Cortex of kidney (tissue), 1 donor: ENCODE data around the gene TBL2.
A peak's percentile ranks its signal among the peaks of the same experiment; 100 is the strongest.
"Not testable (repeated sequence)": the region's sequence is repeated elsewhere in the genome, so short reads cannot be mapped to it uniquely, and the experiment has no call there.

Source experiments
- DNase-seq: peaks from one replicate; lab custom pipeline; 2025; lab: John Stamatoyannopoulos, UW

TBL2 gene

DNA sequence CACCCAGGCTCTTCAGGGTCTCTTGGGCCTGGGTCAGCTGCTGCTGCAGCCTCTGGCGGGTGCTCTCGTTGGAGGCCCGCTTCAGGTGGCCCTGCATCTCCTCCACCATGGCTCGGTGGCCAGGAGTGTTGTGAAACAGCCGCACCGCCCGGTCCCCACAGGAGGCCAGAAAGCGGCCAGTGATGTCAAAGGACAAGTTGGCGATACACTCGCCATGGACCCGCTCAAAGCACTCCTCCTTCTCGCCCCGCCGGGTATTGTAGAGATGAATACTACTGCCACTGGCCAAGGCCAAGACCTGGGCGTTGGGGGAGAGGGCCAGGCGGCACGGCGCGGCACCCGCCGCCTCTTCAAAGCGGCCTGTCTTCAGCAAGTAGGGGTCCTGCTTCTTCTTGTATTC, 7.9 kb downstream of the TBL2 start:
- no peak for DNase-seq

DNA sequence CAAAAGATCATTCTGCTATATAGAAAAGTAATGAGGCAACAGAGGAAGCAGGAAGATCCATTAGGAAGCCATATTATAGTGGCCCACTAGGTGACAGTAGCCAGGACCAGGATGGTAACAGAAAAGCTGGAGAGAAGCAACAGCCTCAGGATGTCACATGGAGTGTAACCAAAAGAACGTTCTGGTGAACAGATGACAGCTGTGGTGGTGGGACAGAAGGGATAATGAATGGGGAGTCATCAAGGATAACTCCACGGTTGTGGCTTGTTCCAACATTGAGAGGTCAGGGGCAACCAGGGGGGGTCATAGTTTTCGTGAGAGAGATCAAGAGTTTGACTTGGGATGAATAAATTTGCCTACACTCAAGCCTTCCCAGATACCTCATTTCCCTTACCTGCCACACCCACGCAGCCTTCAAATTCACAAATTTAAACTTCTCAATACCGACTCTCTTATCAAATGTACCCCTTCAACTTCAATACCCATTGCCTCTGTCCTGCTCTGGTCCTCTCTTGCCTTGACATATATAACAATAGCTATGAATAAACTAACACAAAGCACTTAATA, 9.3 kb downstream of the TBL2 start:
- DNase-seq: no peak

- no peak for DNase-seq
Measured at GRCh38 chr7:73567846-73568685, 10.3 kb downstream of the TBL2 start.

- no peak for DNase-seq
Measured at GRCh38 chr7:73567140-73567539, 11.2 kb downstream of the TBL2 start.

- not testable (repeated sequence) for DNase-seq
Measured at GRCh38 chr7:73566431-73566830, 11.9 kb downstream of the TBL2 start.

- no peak for DNase-seq
Measured at GRCh38 chr7:73565675-73566340, 12.6 kb downstream of the TBL2 start.

- no peak for DNase-seq
Measured at GRCh38 chr7:73560109-73560835, 18.1 kb downstream of the TBL2 start.

DNA sequence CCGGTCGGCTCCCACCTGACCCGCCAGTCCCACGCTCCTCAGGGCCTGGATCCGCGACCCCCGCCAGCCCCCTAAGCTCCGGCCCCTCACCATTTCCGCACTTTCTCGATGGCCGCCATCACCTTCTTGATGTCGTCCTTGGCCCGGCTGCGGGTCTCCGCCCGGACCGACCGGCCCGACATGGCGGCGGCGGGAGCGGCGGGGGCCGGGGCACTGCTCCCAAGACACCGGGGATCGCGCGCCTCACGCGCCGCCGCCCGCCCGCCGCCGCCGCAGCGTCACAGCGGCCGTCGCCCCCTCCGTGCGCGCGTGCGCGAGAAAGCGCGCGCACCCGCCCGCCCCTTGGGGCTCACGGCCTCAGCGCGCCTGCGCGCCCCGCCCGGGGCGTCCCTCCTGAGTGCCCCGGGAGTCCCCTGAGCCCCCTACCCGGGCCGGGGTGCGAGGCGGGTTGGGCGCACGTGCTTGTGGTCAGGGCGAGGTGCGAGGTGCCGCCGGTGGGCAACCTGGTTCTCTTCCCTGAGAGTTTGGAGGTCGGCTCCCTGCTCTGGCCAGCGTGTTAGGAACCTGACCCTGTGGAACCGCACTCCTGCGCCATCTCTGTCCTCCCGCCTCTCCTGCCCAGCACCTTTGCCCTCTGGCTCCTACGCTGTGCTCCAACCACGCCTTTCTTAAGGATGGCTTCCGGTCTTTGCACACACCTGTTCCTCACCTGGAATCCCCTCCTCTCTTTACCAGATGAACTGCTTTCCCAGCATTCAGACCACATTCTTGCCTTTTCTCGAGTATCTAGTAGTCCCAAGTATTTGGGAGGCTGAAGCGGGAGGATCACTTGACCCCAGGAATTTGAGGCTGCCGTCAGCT, 20.8 kb downstream of the TBL2 start, which contains the start of gene BCL7B:
Gene BCL7B, minus strand, starts transcription at position 294 of the 861 bp plus-strand sequence. Its CDS starts 112 bp downstream, at position 182.
- no peak for DNase-seq

- peak; percentile 41 for DNase-seq
Measured at GRCh38 chr7:73557108-73557396, 21.3 kb downstream of the TBL2 start.

- no peak for DNase-seq
Measured at GRCh38 chr7:73556208-73557107, 21.9 kb downstream of the TBL2 start.

DNA sequence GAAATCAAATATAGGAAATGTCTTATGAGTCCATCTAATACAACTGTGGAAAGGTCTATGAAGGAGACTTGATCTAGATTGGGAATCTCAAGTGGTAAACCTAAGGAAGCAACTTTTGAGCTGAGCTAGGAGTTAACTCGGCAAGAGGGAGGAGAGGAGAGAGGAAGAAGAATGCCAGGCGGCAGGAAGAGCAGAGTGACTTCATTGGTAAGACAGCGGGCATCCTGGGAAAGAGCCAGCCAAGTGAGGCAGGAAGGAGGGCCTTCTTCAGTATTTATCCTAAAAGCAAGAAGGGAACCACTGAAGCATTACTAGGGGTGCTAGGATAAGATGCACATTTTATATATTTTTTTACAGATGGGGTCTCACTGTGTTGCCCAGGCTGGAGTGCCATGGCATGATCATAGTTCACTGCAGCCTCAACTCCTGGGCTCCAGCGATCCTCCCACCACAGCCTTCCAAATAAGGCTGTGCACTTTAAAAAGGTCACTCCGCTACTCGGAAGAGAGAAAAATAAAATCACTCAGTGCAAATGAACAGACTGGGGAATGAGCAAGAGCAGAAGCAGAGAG, 22.9 kb downstream of the TBL2 start:
- no peak for DNase-seq

DNA sequence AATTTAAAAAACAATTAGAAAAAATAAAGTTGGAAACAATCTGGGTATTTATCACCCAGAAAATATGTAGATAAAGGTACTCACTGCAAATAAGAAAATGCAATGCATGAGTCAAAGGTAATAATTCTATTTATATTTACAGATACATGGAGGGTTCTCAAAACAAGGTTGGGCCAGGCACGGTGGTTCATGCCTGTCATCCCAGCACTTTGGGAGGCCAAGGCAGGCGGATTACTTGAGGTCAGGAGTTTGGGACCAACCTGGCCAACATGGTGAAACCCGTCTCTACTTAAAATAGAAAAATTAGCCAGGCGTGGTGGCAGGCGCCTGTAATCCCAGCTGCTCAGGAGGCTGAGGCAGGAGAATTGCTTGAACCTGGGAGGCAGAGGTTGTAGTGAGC, 28.3 kb downstream of the TBL2 start:
- DNase-seq: not testable (repeated sequence)

DNA sequence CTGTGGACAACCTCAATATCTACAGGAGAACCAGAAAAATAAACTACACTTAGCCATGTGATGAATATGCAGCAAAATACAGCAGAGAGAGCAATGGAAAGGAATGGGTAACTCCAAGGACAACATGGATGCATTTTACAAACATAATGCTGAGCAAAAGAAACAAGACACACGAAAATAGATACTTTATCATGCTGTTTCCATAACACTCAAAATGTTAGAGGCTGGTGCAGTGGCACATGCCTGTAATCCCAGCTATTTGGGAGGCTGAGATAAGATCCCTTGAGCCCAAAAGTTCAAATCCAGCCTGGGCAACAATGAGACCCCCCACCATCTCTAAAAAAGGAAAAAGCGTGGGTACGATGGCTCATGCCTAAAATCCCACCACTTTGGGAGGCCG, 29.2 kb downstream of the TBL2 start:
- no peak for DNase-seq

DNA sequence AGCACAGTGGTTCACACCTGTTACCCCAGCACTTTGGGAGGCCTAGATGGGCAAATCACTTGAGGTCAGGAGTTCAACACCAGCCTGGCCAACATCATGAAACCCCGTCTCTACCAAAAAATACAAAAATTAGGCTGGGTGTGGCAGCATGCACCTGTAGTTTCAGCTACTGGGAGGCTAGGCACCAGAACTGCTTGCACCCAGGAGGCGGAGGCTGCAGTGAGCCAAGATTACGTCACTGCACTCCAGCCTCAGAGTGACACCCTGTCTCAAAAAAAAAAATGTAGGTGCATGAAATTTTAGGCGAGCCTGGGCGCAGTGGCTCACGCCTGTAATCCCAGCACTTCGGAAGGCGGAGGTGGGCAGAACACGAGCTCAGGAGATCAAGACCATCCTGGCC, 30.5 kb downstream of the TBL2 start:
- DNase-seq: no peak

DNA sequence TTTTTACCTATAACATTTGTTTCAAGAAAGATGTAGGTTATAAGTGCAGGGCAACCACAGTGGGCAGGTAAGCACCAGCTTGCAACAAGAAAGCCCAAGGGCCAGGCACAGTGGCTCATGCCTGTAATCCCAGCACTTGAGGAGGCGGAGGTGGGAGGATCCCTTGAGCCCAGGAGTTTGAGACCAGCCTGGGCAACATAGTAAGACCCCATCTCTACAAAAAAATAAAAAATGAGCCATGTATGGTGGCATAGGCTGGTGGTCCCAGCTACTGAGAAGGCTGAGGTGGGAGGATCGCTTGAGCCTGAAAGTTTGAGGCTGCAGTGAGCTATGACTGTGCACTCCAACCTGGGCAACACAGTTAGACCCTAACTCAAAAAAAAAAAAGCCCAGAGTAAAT, 33.7 kb downstream of the TBL2 start:
- no peak for DNase-seq

DNA sequence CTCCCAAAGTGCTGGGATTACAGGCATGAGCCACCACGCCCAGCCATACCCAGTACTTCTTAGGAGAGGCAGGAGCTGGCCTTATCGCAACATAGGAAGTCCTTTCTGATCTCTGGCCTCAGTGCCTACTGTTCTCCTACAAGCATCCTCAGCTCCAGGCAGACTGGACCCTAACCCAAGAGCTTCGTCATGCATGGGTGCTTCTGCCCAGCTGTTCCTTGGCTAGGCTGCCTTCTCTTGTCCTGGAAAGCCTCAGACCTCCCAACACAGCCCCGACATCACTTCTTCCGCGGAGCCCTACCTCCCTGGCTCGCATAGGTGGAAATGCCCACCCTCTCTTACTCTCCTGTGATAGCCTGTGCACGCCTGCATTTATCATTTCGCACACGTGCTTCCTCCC, 36.7 kb downstream of the TBL2 start:
- DNase-seq: no peak

- no peak for DNase-seq
Measured at GRCh38 chr7:73539709-73540108, 38.7 kb downstream of the TBL2 start.

DNA sequence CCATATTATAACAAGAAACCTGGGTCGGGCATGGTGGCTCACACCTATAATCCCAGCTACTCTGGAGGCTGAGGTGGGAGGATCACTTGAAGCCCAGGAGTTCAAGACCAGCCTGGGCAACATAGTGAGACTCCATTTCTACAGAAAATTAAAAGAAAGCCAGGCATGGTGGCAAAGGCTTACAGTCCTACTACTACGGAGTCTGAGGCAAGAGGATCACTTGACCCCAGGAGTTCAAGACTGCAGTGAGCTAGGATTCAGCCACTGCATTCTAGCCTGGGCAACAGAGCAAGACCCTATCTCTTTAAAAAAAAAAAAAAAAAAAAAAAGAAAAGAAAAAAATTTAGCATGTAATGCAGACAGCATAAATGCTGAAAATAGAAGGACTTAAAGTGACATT, 39.9 kb downstream of the TBL2 start:
- DNase-seq: not testable (repeated sequence)

DNA sequence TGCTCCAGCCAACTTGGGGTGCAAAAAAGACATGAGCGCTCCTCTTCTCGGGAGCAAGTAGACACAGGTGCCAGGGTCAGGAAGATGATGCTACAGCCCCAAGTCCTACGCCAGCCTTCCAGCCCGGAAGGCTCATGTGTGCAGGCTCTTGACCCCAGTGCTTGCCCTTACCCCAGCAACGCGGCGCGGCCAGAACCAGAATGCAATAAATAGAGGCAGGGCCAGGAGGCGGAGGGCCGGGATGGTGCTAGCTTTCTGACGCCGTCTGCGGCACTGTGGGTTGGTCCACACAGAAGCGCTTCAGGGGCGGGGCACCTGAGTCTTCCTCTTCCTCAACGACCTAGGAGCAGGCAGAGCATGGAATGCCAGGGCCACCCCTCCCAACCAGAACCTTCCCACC, 41.3 kb downstream of the TBL2 start:
- DNase-seq: no peak

- DNase-seq: no peak
Measured at GRCh38 chr7:73536479-73536878, 41.9 kb downstream of the TBL2 start.
